ENCODE measurements around the gene EIF2B1.
"Not testable (repeated sequence)": the region's sequence is repeated elsewhere in the genome, so short reads cannot be mapped to it uniquely, and the experiment has no call there.

Gene EIF2B1

GRCh38 chr12:123617580-123617979 lies 15.9 kb downstream of the EIF2B1 start:
- no peak for DNase-seq (ENCODE audit: low spot score)

DNA sequence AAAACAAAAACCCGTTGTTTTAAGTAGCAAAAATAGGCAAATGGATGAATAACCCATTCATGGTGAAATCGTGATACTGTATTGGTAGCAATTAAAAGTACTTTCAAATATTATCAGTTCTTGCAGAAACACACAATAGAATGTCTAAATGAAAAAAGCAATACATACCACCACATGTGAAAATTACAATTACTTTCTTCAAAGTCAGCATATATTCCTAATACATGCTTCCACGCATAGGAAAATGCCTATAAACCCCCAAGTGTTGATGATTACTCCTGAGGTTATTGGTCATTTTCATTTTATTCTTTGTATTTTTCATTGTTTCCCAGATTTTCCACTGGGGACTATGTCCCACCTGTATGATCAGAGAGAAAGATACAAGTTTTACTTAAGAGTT lies 16.3 kb downstream of the EIF2B1 start:
- DNase-seq (ENCODE audit: low spot score), result no peak

GRCh38 chr12:123614531-123614930 lies 19.0 kb downstream of the EIF2B1 start:
- no peak for DNase-seq (ENCODE audit: low spot score)

GRCh38 chr12:123614110-123614509 lies 19.4 kb downstream of the EIF2B1 start:
- DNase-seq (ENCODE audit: low spot score), result no peak

GRCh38 chr12:123608182-123608581 lies 25.3 kb downstream of the EIF2B1 start:
- no peak for DNase-seq (ENCODE audit: low spot score)

- no peak for DNase-seq (ENCODE audit: low spot score)
Observed at GRCh38 chr12:123607756-123608155, 25.7 kb downstream of the EIF2B1 start.

- not testable (repeated sequence) for DNase-seq (ENCODE audit: low spot score)
Observed at GRCh38 chr12:123603495-123603894, 30.0 kb downstream of the EIF2B1 start.

DNA sequence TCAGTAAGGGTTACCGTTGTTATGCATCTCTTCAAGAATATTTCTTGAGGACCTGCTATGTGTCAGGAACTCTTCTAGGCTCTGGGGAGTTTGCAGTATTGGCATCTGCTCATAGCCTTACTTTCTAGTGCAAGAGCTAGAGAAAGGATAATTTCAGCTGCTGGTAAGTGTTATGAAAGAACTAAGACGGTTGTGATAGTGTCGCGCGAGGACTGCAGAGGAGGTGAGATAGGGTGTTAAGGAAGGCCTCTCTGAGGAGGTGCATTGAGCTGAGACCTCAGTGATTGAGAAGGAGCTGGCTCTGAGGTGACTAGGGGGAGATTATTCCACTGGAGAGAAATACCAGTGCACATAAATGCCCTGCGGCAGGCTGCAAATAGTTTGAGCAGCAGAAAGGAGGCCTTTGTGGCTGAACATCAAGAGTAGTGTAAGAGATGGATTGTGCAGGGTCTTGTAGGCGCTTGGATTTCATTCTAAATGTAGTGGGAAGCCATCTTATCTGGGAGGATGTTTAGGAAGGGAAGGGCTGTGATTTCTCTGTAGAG lies 30.8 kb downstream of the EIF2B1 start:
- DNase-seq (ENCODE audit: low spot score), result no peak

GRCh38 chr12:123601602-123602489 lies 31.6 kb downstream of the EIF2B1 start, which contains the start of gene DDX55:
Gene DDX55 (plus strand): TSS chr12:123602099. CDS start chr12:123602149, 50 bp downstream.
- peak; percentile 83 for DNase-seq (ENCODE audit: low spot score)

GRCh38 chr12:123599721-123600120 lies 33.8 kb downstream of the EIF2B1 start:
- no peak for DNase-seq (ENCODE audit: low spot score)

GRCh38 chr12:123599310-123599709 lies 34.2 kb downstream of the EIF2B1 start:
- DNase-seq (ENCODE audit: low spot score), result no peak

DNA sequence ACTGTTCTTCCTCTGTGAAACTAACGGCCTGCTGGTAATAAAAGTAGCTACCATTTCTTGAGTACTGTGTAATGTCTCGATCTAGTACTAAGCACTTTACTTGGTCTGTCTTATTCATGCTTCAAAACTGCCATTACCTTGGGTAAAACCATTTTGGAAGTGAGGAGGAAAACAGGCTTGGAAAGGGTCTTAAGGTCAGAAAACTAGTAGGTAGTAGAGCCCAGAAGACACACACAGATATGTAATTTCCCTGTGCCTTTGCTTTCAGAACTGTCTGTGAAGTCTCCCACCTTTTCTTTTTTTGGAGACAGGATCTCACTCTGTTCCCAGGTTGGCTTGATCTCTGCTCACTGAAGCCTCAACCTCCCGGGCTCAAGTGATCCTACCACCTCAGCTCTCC lies 35.0 kb downstream of the EIF2B1 start:
- no peak for DNase-seq (ENCODE audit: low spot score)

GRCh38 chr12:123597100-123597499 lies 36.4 kb downstream of the EIF2B1 start:
- no peak for DNase-seq (ENCODE audit: low spot score)

- no peak for DNase-seq (ENCODE audit: low spot score)
Observed at GRCh38 chr12:123595729-123596128, 37.8 kb downstream of the EIF2B1 start.

GRCh38 chr12:123591702-123592481 lies 41.6 kb downstream of the EIF2B1 start:
- DNase-seq (ENCODE audit: low spot score), result no peak

DNA sequence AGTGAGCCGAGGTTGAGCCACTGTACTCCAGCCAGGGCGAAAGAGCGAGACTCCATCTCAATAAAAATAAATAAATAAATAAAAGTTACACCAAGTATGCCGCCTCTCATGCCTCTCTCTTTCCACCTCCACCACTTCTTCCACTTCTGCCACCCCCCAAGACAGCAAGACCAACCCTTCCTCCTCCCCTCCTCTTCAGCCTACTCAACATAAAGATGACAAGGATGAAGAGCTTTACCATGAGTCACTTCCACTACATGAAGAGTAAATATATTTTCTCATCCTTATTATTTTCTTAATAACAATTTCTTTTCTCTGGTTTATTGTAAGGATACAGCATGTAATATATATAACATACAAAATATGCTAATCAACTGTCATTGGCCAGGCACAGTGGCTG lies 52.7 kb downstream of the EIF2B1 start:
- DNase-seq (ENCODE audit: low spot score), result no peak

DNA sequence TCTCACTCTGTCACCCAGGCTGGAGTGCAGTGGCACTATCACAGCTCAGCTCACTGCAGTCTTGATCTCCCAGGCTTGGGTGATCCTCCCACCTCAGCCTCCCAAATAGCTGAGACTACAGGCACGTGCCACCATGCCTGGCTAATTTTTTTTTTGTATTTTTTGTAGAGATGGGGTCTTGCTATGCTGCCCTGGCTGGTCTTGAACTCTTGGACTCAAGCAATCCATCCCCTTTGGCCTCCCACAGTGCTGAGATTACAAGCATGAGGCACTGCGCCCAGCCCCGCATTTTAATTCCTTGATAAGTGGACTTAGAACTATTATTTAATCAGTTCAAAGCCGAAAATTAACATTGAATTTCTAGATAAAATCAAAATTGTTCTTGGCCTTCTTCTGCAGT lies 54.7 kb downstream of the EIF2B1 start:
- not testable (repeated sequence) for DNase-seq (ENCODE audit: low spot score)

GRCh38 chr12:123578243-123578642 lies 55.2 kb downstream of the EIF2B1 start:
- no peak for DNase-seq (ENCODE audit: low spot score)

DNA sequence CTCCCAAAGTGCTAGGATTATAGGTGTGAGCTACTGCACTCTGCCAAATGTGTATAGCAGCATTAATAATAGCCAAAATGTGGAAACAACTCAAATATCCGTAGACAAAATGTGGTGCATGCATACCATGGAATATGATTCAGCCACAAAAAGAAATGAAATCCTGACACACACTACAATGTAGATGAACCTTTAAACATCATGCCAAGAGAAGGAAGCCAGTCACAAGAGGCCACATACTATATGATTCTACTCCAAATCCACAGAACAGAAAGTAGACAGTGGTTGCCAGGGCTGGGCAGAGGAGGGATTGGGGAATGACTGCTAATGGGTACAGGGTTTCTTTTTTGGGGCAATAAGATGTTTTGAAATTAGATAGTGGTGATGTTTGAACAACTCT lies 56.9 kb downstream of the EIF2B1 start:
- no peak for DNase-seq (ENCODE audit: low spot score)

GRCh38 chr12:123573870-123574269 lies 59.6 kb downstream of the EIF2B1 start:
- DNase-seq (ENCODE audit: low spot score), result no peak

GRCh38 chr12:123572391-123572790 lies 61.1 kb downstream of the EIF2B1 start:
- DNase-seq (ENCODE audit: low spot score), result no peak

DNA sequence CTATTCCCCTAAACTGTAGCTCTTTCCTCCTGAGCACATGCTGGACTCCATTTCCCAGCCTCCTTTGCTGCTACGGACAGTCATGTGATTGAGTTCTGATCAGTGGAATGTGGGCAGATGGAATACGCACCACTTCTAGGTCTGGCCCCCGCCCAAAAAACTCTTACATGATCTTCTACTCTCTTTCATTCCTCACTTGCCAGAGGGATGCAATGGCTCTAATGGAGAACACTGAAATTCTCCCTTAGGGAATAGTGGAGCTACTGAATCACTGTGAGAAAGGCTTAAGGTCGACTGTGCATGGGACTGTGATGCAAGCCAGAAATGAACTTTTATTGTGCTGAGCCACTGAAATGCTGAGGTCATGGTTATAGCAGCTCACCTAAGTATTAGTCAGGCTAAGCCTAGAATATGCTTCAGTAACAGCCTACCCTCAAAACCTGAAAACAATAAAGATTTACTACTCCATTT lies 62.1 kb downstream of the EIF2B1 start:
- DNase-seq (ENCODE audit: low spot score), result peak; percentile 18

All from cerebellar cortex (tissue), 1 donor.